IMR-90 (cell line): Measurements from ENCODE around the gene DOK6. TPM values are rescaled to one million over a fixed set of nuclear protein-coding genes. Genes with fewer than 3 reads are reported as not detected.

ENCODE experiments used
- ATAC-seq: fragments of 200-7000 bp; cut with Tn5 transposase; 2 replicates; pipeline ENCODE4 v1.9.1; 2020; ENCODE audit warnings: low read depth, mild to moderate bottlenecking, moderate library complexity
- BruUV-seq: library from RNA; stranded (reverse); fragments of 400-500 nt; replicated peaks from 2 replicates; lab custom pipeline; 2021; lab: Mats Ljungman, UMichigan
- CTCF ChIA-PET: fragments of 300-600 bp; formaldehyde crosslinking; extraction: SDS; loops from one replicate; lab custom pipeline; 2021; ENCODE audit warnings: antibody characterized with exemption; lab: Yijun Ruan, JAX
- POLR2A ChIA-PET: fragments of 300-600 bp; sonication (Branson Sonifier 250); formaldehyde crosslinking; loops from one replicate; lab custom pipeline; 2022; ENCODE audit warnings: antibody characterized with exemption; ENCODE audit not compliant: unreplicated experiment; lab: Charles Lee
- DNase-seq: peaks from one replicate; pipeline ENCODE4 v3.0.0; 2013
- H2AFZ ChIP-seq: replicated peaks from 2 replicates; pipeline ENCODE3; 2013; ENCODE audit warnings: low read length, mild to moderate bottlenecking; ENCODE audit not compliant: poor library complexity
- H2AK5ac ChIP-seq: 2 replicates; pipeline ENCODE4 v1.6.1; 2013; ENCODE audit warnings: low read depth, low read length, inconsistent platforms
- H2AK9ac ChIP-seq: replicated peaks from 2 replicates; pipeline ENCODE3; 2013; ENCODE audit warnings: mild to moderate bottlenecking, low read depth, low read length, moderate library complexity; ENCODE audit not compliant: poor library complexity
- H2BK120ac ChIP-seq: 2 replicates; pipeline ENCODE4 v1.6.1; 2013; ENCODE audit warnings: low read depth, low read length, inconsistent platforms
- H2BK15ac ChIP-seq: 3 replicates; pipeline ENCODE4 v1.6.1; 2013; ENCODE audit warnings: low read depth, low read length, inconsistent platforms
- H2BK20ac ChIP-seq: 2 replicates; pipeline ENCODE4 v1.6.1; 2013; ENCODE audit warnings: low read depth, mild to moderate bottlenecking, inconsistent platforms, low read length, moderate library complexity
- H2BK5ac ChIP-seq: 2 replicates; pipeline ENCODE4 v1.6.1; 2013; ENCODE audit warnings: mild to moderate bottlenecking, low read depth, low read length, inconsistent platforms; ENCODE audit not compliant: poor library complexity, severe bottlenecking
- H3K14ac ChIP-seq: replicated peaks from 2 replicates; pipeline ENCODE4 v1.6.1; 2013; ENCODE audit warnings: low read depth, low read length, inconsistent platforms
- H3K18ac ChIP-seq: 2 replicates; pipeline ENCODE4 v1.6.1; 2013; ENCODE audit warnings: low read depth, low read length, control low read depth
- H3K23ac ChIP-seq: 2 replicates; pipeline ENCODE4 v1.6.1; 2013; ENCODE audit warnings: low read depth, low read length, inconsistent platforms
- H3K27ac ChIP-seq: 2 replicates; pipeline ENCODE4 v1.5.1; 2013; ENCODE audit warnings: mild to moderate bottlenecking, control low read depth, low read length; ENCODE audit not compliant: insufficient read depth
- H3K27me3 ChIP-seq: 2 replicates; pipeline ENCODE4 v1.6.1; 2013; ENCODE audit warnings: low read length; ENCODE audit not compliant: control insufficient read depth, insufficient read depth
- H3K36me3 ChIP-seq: 2 replicates; pipeline ENCODE4 v1.6.1; 2013; ENCODE audit warnings: low read length, mixed read lengths; ENCODE audit not compliant: control insufficient read depth, insufficient read depth
- H3K4ac ChIP-seq: 2 replicates; pipeline ENCODE4 v1.6.1; 2013; ENCODE audit warnings: low read depth, low read length, inconsistent platforms
- H3K4me1 ChIP-seq: 2 replicates; pipeline ENCODE4 v1.6.1; 2013; ENCODE audit warnings: low read length, mixed read lengths; ENCODE audit not compliant: control insufficient read depth, insufficient read depth
- H3K4me2 ChIP-seq: 2 replicates; pipeline ENCODE4 v1.6.1; 2013; ENCODE audit warnings: low read depth, mild to moderate bottlenecking, control low read depth, low read length, moderate library complexity
- H3K4me3 ChIP-seq: 2 replicates; pipeline ENCODE4 v1.5.1; 2013; ENCODE audit warnings: low read depth, mild to moderate bottlenecking, control low read depth, low read length, moderate library complexity; ENCODE audit not compliant: insufficient read depth
- H3K56ac ChIP-seq: 2 replicates; pipeline ENCODE4 v1.6.1; 2013; ENCODE audit warnings: low read length, inconsistent platforms; ENCODE audit not compliant: insufficient read depth; ENCODE audit errors: extremely low read depth
- H3K79me1 ChIP-seq, 2 experiments: 2 replicates each; pipeline ENCODE4 v1.6.1; 2013; ENCODE audit warnings: low read length in 2 of 2, inconsistent platforms in 1 of 2, low read depth in 1 of 2
- H3K9ac ChIP-seq: 2 replicates; pipeline ENCODE4 v1.6.1; 2013; ENCODE audit warnings: low read depth, low read length, control low read depth
- H3K9me1 ChIP-seq: 2 replicates; pipeline ENCODE4 v1.6.1; 2013; ENCODE audit warnings: low read length, inconsistent platforms; ENCODE audit not compliant: insufficient read depth
- H3K9me3 ChIP-seq: 2 replicates; pipeline ENCODE4 v1.6.1; 2013; ENCODE audit warnings: low read length; ENCODE audit not compliant: control insufficient read depth, insufficient read depth
- H4K20me1 ChIP-seq: 2 replicates; pipeline ENCODE4 v1.6.1; 2013; ENCODE audit warnings: low read length, inconsistent platforms; ENCODE audit not compliant: insufficient read depth
- H4K5ac ChIP-seq: 2 replicates; pipeline ENCODE4 v1.6.1; 2013; ENCODE audit warnings: mild to moderate bottlenecking, low read depth, low read length, control low read depth
- H4K8ac ChIP-seq, 2 experiments: 2 replicates each; pipeline ENCODE4 v1.6.1; 2013; ENCODE audit warnings: low read depth in 2 of 2, low read length in 2 of 2, control low read depth in 1 of 2, inconsistent platforms in 1 of 2
- H4K91ac ChIP-seq: 2 replicates; pipeline ENCODE4 v1.6.1; 2013; ENCODE audit warnings: low read depth, low read length, inconsistent platforms; ENCODE audit not compliant: insufficient read depth
- BHLHE40 ChIP-seq: fragments of 150-350 bp; IDR thresholded peaks from 2 replicates; pipeline ENCODE4 v1.6.1; 2016; ENCODE audit warnings: mild to moderate bottlenecking, low read depth, low read length
- MXI1 ChIP-seq: IDR thresholded peaks from 2 replicates; pipeline ENCODE4 v1.6.1; 2012; ENCODE audit warnings: low read depth, mild to moderate bottlenecking, low read length, moderate library complexity, borderline replicate concordance
- WGBS, 2 experiments: methylation state at CpG; one replicate each; pipeline versions ENCODE4 v1.1.5 to v1.1.7; 2013; ENCODE audit warnings: missing lambda C conversion rate in 2 of 2; ENCODE audit not compliant: insufficient read length in 1 of 2; ENCODE audit errors: extremely low coverage in 2 of 2; 5-methylcytosine and 5-hydroxymethylcytosine counted together
- dilution Hi-C: fragments of 300-500 bp; cut with HindIII; formaldehyde crosslinking; loops from one replicate; pipeline ENCODE4 v1.14.3; 2018; ENCODE audit warnings: low sequenced_read_pairs; ENCODE audit not compliant: unreplicated experiment
- in situ Hi-C: fragments of 300-500 bp; cut with MboI; formaldehyde crosslinking; loops from 3 replicates; pipeline ENCODE4 v1.14.3; 2019; ENCODE audit warnings: low sequenced_read_pairs, inconsistent platforms, mixed read lengths
- intact Hi-C: fragments of 100-400 bp; cut with micrococcal nuclease; formaldehyde crosslinking; loops from 2 replicates; pipeline ENCODE4 v1.10.0; 2022
- polyA plus RNA-seq, 3 experiments: library from polyadenylated mRNA; depleted of rRNA; stranded (reverse); fragments of >200 nt; gene quantifications; 2 replicates each; pipeline ENCODE4 v1.2.3, GENCODE V29; 2012; ENCODE audit warnings: low replicate concordance in 1 of 3
- total RNA-seq: library from RNA; depleted of rRNA; stranded (reverse); fragments of >200 nt; gene quantifications from 2 replicates; pipeline ENCODE4 v1.2.3, GENCODE V29; 2012

Gene DOK6
- total and polyA plus RNA-seq, 2 of the 4 experiments (the other 2 are of a cell fraction): 1.9 to 2.7 TPM

DNA sequence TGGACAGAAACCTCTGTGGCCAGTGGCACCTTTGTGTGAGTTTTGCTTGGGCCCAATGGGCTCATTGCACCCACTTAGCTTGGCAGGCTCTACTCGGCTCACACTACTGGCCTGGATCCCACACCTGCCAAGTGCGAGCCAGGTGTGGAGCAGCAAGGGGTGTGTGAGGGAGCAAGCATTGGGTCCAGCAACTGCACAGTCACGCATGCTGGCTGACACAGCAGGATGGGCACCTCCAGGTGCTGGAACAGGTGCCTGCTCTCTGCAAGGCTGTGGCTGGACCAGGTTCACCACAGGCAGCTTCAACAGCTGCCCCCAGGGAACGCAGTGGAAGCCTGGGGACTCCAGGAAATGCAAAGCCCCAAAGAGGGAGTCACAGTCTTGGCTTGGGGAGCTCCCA is 94.2 kb downstream of the DOK6 start:
- no peaks in the 10 kb centered on the region for H3K36me3 ChIP-seq
- no peak overlapping the region for H3K27ac ChIP-seq
- ATAC-seq (no peak), DNase-seq (no peak)
- no peaks in the 10 kb centered on the region for H3K9me3 ChIP-seq
- no peak overlapping the region for H4K8ac ChIP-seq
- no peak overlapping the region for H3K4ac ChIP-seq
- H3K18ac ChIP-seq: no peak overlapping the region
- H4K5ac ChIP-seq: no peak overlapping the region
- no peak overlapping the region for H2AK9ac ChIP-seq
- no peaks in the 10 kb centered on the region for H3K4me1 ChIP-seq
- H3K56ac ChIP-seq: no peak overlapping the region
- WGBS, 2 experiments: 100% methylated on average over 2 of the region's 4 CpGs; no CpG with 5 or more reads in 1 of the 2 experiments
- H4K91ac ChIP-seq: no peak overlapping the region
- H3K27me3 ChIP-seq: no peaks in the 10 kb centered on the region
- dilution Hi-C loops (no loop called here), in situ Hi-C loops (no loop called here), intact Hi-C loops (loop anchor here (10.0 kb wide), 1 partner anchor 590 kb away; no protein-coding TSS in a partner anchor)
- no peak overlapping the region for H3K4me2 ChIP-seq
- no peak overlapping the region for H2AFZ ChIP-seq
- H3K14ac ChIP-seq: no peak overlapping the region
- H3K23ac ChIP-seq: no peak overlapping the region
- H3K9me1 ChIP-seq: 0 out of 2 replicates have a peak, but pooled peaks cover 2% of the 10 kb centered on the region
- no peak overlapping the region for H2BK15ac ChIP-seq
- H4K20me1 ChIP-seq: no peaks in the 10 kb centered on the region
- H2BK20ac ChIP-seq: no peak overlapping the region
- no peak overlapping the region for H2BK5ac ChIP-seq
- CTCF ChIA-PET: no interaction called here
- no peak overlapping the region for H3K4me3 ChIP-seq
- H3K79me1 ChIP-seq: no peaks in the 10 kb centered on the region
- H2AK5ac ChIP-seq: no peak overlapping the region
- H2BK120ac ChIP-seq: no peak overlapping the region
- TF ChIP-seq BHLHE40: no peak
- TF ChIP-seq MXI1: no peak
- BruUV-seq: no TSS peak
- POLR2A ChIA-PET: no interaction called here
- H3K9ac ChIP-seq: no peak overlapping the region
